Adrenal gland (tissue), 5 donors: ENCODE measurements around the gene SLC7A10.

Experiments used
- CTCF ChIP-seq, 6 experiments: fragments of 450-650 bp in 4 of 6; fragments of 200-600 bp in 2 of 6; sonication (generic) in 1 of 6; IDR thresholded peaks; 1 replicate in 5 of 6; 2 replicates in 1 of 6; pipeline versions ENCODE4 v1.5.1 to v1.8.0; 2016 to 2021; ENCODE audit warnings: antibody characterized with exemption in 6 of 6, mild to moderate bottlenecking in 2 of 6, moderate library complexity in 1 of 6
- POLR2A ChIP-seq, 2 donors: fragments of 450-650 bp; IDR thresholded peaks; one replicate each; pipeline ENCODE4 v1.6.1; 2017; ENCODE audit warnings: antibody characterized with exemption in 2 of 2, mild to moderate bottlenecking in 2 of 2, moderate library complexity in 1 of 2
- donor health status: DM: no; HTN: no; CAD: no.

GRCh38 chr19:33240181-33240771 is 14.6 kb upstream of the SLC7A10 start:
- TF ChIP-seq CTCF (IDR thresholded peaks at IDR 0.05) (no peak), POLR2A (IDR thresholded peaks at IDR 0.05) (no peak)
